ENCODE results near the gene AVL9. TPM values are rescaled to one million over a fixed set of nuclear protein-coding genes. Genes with fewer than 3 reads are reported as not detected.

Gene AVL9
- total RNA-seq, 2 donors from 2014 or later: 21.9 to 27.8 TPM

- Histone ChIP-seq H3K9me3 (no peaks in the 10 kb centered on the region), H3K36me3 (no peaks in the 10 kb centered on the region), H3K4me3 (no peak overlapping the region), H3K27ac (no peak overlapping the region), H3K27me3 (replicated peaks; ENCODE audit: insufficient read depth) (no peaks in the 10 kb centered on the region), H3K4me1 (replicated peaks) (no peaks in the 10 kb centered on the region)
- WGBS: 100% methylated on average over 1 of the region's 1 CpG
- no peak for TF ChIP-seq POLR2A (IDR thresholded peaks at IDR 0.05)
- TF ChIP-seq POLR2AphosphoS5 (IDR thresholded peaks at IDR 0.05): no peak
- TF ChIP-seq CTCF (IDR thresholded peaks at IDR 0.05): no peak
- no peak for DNase-seq (ENCODE audit: low spot score)
- intact Hi-C loops (cut with DNase I): no loop called here
Observed at GRCh38 chr7:32513210-32513609, 17.9 kb downstream of the AVL9 start.

- TF ChIP-seq CTCF (IDR thresholded peaks at IDR 0.05): no peak
- TF ChIP-seq POLR2AphosphoS5 (IDR thresholded peaks at IDR 0.05): no peak
- no peak for TF ChIP-seq POLR2A (IDR thresholded peaks at IDR 0.05)
- intact Hi-C loops (cut with DNase I): no loop called here
- DNase-seq (ENCODE audit: low spot score): no peak
- Histone ChIP-seq H3K4me1 (replicated peaks) (no peaks in the 10 kb centered on the region), H3K27ac (no peak overlapping the region), H3K9me3 (no peaks in the 10 kb centered on the region), H3K4me3 (no peak overlapping the region), H3K36me3 (no peaks in the 10 kb centered on the region), H3K27me3 (replicated peaks; ENCODE audit: insufficient read depth) (no peaks in the 10 kb centered on the region)
- 95% methylated on average over 3 of the region's 3 CpGs for WGBS
Observed at GRCh38 chr7:32515890-32516550, 20.7 kb downstream of the AVL9 start.

- no peak for DNase-seq (ENCODE audit: low spot score)
- Histone ChIP-seq H3K27me3 (replicated peaks; ENCODE audit: insufficient read depth) (no peaks in the 10 kb centered on the region), H3K9me3 (no peaks in the 10 kb centered on the region), H3K27ac (no peak overlapping the region), H3K4me3 (no peak overlapping the region), H3K36me3 (no peaks in the 10 kb centered on the region), H3K4me1 (replicated peaks) (no peaks in the 10 kb centered on the region)
- 86% methylated on average over 3 of the region's 3 CpGs for WGBS
- TF ChIP-seq POLR2AphosphoS5 (IDR thresholded peaks at IDR 0.05): no peak
- no peak for TF ChIP-seq POLR2A (IDR thresholded peaks at IDR 0.05)
- TF ChIP-seq CTCF (IDR thresholded peaks at IDR 0.05): no peak
- intact Hi-C loops (cut with DNase I): no loop called here
Observed at GRCh38 chr7:32516551-32517100, 21.3 kb downstream of the AVL9 start.

DNA sequence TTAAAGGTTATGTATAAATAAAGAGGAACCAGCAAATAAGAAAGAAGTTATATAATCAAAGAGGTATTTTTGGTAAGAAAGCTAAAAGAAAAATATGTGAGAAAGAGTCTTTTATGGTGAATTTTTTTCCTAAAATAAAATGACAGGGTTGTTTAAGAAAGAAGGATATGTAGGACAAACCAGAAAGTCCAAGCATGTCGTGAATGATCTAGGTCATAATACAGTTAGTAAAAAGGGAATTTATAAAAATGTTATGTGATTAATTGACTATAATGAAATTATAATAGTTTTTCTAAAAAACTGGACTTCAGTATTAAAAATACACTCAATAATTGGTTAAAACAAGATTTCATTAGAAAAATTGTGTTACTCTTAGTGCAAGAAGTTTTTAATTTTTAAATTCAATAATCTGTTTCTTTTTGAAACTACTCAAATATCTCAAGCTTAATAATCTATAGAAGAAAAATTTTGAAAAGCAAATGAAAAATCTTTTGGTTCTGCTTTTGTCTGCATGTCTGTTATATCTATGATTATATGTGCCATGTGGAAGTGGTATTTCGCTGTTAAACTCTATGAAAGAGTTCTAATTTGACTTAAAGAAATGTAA lies 23.3 kb downstream of the AVL9 start:
- no peaks in the 10 kb centered on the region for H3K27me3 ChIP-seq (replicated peaks; ENCODE audit: insufficient read depth)
- WGBS: 91% methylated on average over 2 of the region's 2 CpGs
- no peak overlapping the region for H3K27ac ChIP-seq
- H3K9me3 ChIP-seq: no peaks in the 10 kb centered on the region
- no peaks in the 10 kb centered on the region for H3K36me3 ChIP-seq
- no peak overlapping the region for H3K4me3 ChIP-seq
- no peak for DNase-seq (ENCODE audit: low spot score)
- H3K4me1 ChIP-seq (replicated peaks): no peaks in the 10 kb centered on the region
- no peak for TF ChIP-seq CTCF (IDR thresholded peaks at IDR 0.05)
- TF ChIP-seq POLR2A (IDR thresholded peaks at IDR 0.05): no peak
- TF ChIP-seq POLR2AphosphoS5 (IDR thresholded peaks at IDR 0.05): no peak
- intact Hi-C loops (cut with DNase I): no loop called here

GRCh38 chr7:32519763-32520162 lies 24.5 kb downstream of the AVL9 start:
- Histone ChIP-seq H3K9me3 (no peaks in the 10 kb centered on the region), H3K4me1 (replicated peaks) (no peaks in the 10 kb centered on the region), H3K27ac (no peak overlapping the region), H3K27me3 (replicated peaks; ENCODE audit: insufficient read depth) (no peaks in the 10 kb centered on the region), H3K4me3 (no peak overlapping the region), H3K36me3 (no peaks in the 10 kb centered on the region)
- no peak for DNase-seq (ENCODE audit: low spot score)
- WGBS: 93% methylated on average over 2 of the region's 2 CpGs
- intact Hi-C loops (cut with DNase I): no loop called here
- no peak for TF ChIP-seq CTCF (IDR thresholded peaks at IDR 0.05)
- no peak for TF ChIP-seq POLR2AphosphoS5 (IDR thresholded peaks at IDR 0.05)
- TF ChIP-seq POLR2A (IDR thresholded peaks at IDR 0.05): no peak
